ENCODE measurements around the gene CHRNB4.

DNA sequence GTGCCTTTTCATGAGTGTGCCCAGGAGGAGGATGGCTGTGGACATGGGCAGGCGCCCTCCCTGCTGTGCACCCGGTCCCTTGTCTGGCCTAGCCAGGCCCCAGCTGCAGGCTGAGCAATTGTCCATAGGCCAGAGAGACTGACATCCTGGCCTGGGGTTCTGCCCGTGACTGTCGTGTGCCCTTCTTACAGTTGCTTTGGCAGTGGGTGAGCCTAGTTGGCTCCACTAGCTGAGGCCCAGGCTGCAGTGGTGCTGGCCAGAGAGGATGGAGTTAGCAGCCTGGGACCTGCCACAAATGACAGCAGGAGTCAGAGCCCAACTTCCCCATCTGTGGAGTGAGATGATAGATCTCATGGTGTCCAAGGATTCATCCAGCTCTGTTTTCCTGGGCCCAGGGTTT lies 9.0 kb upstream of the CHRNB4 start:
- TF ChIP-seq, protein P1, sequence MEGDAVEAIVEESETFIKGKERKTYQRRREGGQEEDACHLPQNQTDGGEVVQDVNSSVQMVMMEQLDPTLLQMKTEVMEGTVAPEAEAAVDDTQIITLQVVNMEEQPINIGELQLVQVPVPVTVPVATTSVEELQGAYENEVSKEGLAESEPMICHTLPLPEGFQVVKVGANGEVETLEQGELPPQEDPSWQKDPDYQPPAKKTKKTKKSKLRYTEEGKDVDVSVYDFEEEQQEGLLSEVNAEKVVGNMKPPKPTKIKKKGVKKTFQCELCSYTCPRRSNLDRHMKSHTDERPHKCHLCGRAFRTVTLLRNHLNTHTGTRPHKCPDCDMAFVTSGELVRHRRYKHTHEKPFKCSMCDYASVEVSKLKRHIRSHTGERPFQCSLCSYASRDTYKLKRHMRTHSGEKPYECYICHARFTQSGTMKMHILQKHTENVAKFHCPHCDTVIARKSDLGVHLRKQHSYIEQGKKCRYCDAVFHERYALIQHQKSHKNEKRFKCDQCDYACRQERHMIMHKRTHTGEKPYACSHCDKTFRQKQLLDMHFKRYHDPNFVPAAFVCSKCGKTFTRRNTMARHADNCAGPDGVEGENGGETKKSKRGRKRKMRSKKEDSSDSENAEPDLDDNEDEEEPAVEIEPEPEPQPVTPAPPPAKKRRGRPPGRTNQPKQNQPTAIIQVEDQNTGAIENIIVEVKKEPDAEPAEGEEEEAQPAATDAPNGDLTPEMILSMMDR (IDR thresholded peaks at IDR 0.05 in 8 of 11, conservative IDR thresholded peaks at IDR 0.05 in 3 of 11) = no peak
- TF ChIP-seq POLR2A (IDR thresholded peaks at IDR 0.05) = no peak

Data from spleen (tissue), 7 donors.